LNCaP clone FGC (cell line): ENCODE measurements around the gene CCNG2.

Source experiments
- DNase-seq: peaks from one replicate; pipeline ENCODE4 v3.0.0-alpha.2; 2011; ENCODE audit warnings: low read depth
- H3K4me3 ChIP-seq: 2 replicates; pipeline ENCODE4 v1.5.1; 2011; ENCODE audit warnings: mild to moderate bottlenecking, low read depth, low read length, control low read depth
- CTCF ChIP-seq: IDR thresholded peaks from 2 replicates; pipeline ENCODE4 v1.5.1; 2012; ENCODE audit warnings: mild to moderate bottlenecking; ENCODE audit not compliant: control insufficient read depth, insufficient read depth; ENCODE audit errors: extremely low read depth

The CCNG2 gene

DNA sequence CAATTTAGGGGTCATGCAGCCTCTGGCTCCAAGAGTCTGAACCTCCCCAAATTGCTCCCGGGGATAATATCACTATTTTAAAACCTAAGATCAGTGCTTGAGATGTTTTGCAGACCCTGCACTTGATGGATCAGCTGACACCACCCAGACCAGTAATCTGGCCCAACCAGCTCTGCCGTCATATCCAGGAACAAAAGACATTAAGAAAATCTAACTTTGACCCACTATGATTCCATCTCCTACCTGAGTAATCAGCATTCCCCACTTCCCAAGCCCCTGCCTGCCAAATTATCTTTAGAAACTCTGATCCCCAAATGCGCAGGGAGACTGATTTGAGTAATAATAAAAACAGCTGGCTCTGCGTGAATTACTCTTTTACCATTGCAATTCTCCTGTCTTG, 34.4 kb upstream of the CCNG2 start:
- H3K4me3 ChIP-seq = no peak overlapping the region
- DNase-seq = no peak
- no peak for TF ChIP-seq CTCF

DNA sequence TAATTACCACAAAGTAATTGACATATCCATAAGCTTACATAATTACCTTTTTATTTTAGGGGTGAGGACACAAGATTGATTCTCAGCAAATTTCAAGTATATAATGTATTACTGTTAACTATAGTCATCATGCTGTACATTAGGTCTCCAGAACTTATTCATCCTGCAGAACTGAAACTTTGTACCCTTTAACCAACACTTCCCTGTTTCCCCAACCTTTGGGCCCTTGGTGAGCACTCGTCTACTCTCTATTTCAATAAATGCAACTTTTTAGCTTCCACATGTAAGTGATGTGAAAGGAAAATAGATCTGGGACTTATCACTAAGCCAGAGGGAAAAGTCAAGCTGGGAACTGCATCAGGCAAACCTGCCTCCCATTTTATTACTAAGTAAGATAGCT, 33.6 kb upstream of the CCNG2 start:
- no peak for DNase-seq
- no peak for TF ChIP-seq CTCF

DNA sequence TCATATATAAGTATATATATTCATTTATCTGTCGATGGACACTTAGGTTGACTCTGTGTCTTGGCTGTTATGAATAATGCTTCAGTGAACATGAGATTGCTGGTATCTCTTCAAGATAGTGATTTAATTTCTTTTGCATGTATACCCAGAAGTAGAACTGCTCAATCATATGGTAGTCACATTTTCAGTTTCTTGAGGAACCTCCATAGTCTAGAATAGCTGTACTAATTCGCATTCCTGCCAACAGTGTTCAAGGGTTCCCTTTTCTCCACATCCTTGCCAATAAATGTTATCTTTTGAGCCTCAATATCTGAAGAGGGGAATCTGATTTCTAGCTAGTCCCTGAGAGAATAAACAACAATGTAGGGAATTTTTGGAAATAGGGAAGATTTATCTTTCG, 32.4 kb upstream of the CCNG2 start:
- no peak for DNase-seq
- no peak for TF ChIP-seq CTCF
- H3K4me3 ChIP-seq = no peak overlapping the region

More for the DNA sequence above, 33.6 kb upstream of the CCNG2 start:
- H3K4me3 ChIP-seq = no peak overlapping the region

- H3K4me3 ChIP-seq = no peak overlapping the region
- no peak for DNase-seq
- no peak for TF ChIP-seq CTCF
These were observed 31.0 kb upstream of the CCNG2 start for GRCh38 chr4:77125961-77126360.

- no peak for TF ChIP-seq CTCF
- DNase-seq = no peak
- H3K4me3 ChIP-seq = no peak overlapping the region
These were observed 30.2 kb upstream of the CCNG2 start for GRCh38 chr4:77126809-77127208.

DNA sequence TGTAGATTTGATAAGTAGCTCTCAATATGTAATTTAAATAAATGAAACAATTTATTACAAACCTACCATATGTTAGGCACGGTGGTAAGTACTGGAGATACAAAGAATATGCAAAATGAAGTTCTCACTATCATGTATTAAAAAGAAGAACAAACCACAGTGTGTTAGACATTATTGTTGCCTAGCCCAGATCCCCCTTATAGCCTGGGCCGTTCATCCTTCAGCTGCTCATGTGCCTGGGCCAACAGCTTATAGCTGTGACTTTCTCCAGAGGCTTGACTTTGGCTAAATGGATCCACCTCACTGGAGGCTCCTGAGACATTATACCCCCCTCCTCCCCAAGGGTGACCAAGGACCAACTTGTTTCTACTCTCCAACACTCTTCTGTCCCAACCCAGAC, 29.8 kb upstream of the CCNG2 start:
- H3K4me3 ChIP-seq = no peak overlapping the region
- DNase-seq = no peak
- TF ChIP-seq CTCF = no peak

DNA sequence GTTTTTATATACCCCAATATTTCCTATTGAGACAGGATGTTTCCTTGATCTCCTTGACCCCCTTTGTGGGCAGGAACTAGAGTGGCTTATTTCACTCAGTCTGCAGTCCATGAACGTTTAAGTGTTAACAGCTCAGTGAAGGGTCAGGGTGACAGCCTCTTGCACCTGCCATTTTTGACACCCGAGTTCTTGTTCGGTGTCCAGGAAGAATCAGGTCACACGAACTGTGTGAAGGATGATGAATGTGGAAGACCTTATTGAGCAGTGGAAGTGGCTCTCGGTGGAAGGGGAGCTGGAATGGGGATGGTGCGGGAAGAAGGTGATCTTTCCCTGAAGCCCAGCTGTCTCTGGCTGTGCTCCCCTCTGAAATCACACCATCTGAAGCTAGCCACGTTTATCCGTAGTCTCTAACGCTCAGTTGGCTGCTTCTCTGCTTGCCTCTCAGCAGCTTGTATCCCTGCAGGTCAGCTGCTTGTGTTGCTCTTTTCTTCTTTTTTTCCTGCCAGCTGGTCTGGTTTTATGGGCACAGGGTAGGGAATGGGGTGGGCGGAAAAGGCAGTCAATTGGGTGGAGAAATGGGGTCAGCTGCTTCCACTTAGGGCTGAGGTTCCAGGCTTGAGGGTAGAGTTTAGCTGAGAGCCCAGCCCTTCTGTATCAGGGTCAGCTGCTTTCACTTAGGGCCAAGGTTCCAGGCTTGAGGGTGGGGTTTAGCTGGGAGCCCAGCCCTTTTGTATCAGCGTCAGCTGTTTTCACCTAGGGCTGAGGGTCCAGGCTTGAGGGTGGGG, 29.0 kb upstream of the CCNG2 start:
- H3K4me3 ChIP-seq = no peak overlapping the region
- no peak for DNase-seq
- TF ChIP-seq CTCF = no peak
